ENCODE results near the gene NOS3.

- TF ChIP-seq CTCF (IDR thresholded peaks at IDR 0.05): no peak
- TF ChIP-seq POLR2A (IDR thresholded peaks at IDR 0.05): no peak
Observed at GRCh38 chr7:150965273-150965830, 25.5 kb upstream of the NOS3 start.

All from esophagus squamous epithelium (tissue), 4 donors.